ENCODE results near the gene BOLL.
"Not testable (repeated sequence)": the region's sequence is repeated elsewhere in the genome, so short reads cannot be mapped to it uniquely, and the experiment has no call there.

The BOLL gene

GRCh38 chr2:197795277-197795676 lies 10.2 kb upstream of the BOLL start:
- DNase-seq: no peak

GRCh38 chr2:197793456-197793855 lies 8.3 kb upstream of the BOLL start:
- DNase-seq: no peak

DNA sequence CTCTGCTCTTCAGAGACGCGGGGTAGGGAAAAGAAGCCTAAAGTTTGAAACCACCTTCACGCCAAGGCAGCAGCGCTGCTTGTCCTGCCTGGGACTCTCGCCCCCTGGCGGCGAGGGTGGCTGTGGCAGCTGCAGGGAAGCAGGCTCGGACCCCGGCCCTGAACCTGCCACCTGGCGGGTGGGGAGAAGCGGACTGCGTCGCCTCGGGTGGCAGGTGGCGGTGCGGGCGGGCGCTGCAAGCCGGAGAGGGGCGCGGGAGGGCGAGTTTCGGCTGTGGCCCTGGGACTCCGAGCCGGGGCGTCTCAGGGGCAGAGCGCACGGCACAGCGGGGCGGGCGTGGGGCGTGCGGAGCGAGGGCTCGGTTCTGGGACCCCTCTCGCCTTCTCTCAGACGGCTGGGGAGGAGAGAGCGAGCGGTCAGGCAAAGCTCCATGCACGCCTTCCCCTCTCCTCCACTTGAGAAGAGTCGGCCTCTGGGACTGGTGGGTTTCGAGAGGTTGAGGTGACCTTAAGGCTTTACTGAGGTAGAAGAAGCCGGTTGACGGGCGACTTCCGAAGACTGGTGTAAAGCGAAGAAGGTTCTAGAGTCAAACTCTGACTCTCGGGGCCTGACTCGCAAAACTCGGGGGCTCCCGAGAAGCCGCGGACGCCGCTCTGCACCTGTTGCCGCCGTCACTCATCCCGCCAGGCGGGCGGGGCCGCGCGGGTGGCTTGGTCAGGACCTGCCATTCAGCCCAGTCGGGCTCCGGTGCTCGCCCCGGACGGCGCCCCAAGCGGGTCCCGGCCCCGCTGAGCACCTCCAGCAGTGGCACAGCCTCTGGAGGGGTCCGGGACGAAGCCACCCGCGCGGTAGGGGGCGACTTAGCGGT lies 1.1 kb upstream of the BOLL start:
- DNase-seq: no peak

- DNase-seq: no peak
These were observed 3.0 kb downstream of the BOLL start for GRCh38 chr2:197782126-197782525.

DNA sequence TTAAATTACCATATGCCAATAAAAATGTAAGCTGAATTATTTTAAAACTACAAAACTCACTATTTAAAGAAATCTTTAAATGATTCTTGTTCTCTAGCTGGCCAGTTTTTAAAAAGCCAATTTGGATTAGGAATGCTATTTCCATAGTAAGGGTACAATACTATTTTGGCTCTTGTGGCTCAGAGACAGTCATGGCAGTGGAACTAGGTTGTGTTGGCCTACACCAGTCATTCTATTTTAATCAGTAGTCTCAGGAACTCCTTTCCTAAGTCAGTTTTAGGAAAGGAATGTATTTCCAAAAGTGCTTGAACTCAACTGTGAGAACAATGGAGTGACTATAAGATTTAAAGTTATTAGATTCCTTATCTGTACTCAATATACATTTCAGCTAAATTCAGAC lies 5.9 kb downstream of the BOLL start:
- no peak for DNase-seq

- peak; percentile 39 to 41 for DNase-seq
These were observed 7.2 kb downstream of the BOLL start for GRCh38 chr2:197777823-197778407.

DNA sequence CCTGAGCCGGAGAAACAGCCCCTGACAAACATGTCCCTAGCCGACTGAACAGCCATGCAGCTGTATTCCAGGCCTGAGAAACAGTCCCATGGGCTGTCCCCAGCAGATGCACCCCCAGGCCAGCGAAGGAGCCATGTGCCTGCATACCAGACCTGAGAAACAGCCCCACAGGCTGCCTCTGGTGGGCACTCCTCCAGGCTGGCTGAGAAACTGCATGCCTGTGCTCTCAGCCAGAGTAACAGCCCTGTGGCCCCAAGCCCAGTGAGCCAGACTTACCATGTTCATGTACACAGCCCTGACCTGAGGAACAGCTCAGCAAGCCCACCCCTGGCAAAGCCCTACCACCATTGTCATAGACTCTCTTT lies 24.8 kb downstream of the BOLL start:
- no peak for DNase-seq

DNA sequence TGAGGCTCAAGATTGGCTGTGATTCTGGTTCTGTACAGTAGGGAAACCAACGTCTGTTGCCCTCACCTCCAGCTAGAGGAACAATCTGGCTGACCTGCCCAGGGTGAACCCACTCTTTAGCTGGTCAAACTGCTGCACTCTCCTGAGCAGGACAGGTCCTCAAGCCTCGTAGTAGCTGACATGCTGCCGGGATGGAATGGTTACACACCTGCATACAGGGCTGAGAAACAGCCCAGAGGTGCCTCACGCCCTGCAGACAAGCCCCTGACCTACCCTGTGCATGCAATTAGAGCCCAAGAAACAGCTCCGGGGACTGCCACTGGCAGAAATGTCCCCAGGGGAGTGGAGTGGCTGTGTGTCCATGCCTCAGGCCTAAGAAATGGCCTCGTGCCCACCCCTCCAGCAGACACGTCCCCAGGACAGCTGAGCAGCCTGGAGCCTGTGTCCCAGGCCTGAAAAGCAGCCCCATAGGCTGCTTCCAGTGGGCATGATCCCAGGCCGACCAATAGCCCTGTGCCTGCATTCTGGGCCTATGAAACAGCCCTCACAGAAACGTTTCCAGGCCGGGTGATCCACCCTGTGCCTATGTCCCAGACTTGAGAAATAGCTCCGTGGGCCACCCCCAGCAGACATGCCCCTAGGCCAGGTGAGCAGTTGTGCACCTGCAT lies 25.4 kb downstream of the BOLL start:
- DNase-seq: no peak

DNA sequence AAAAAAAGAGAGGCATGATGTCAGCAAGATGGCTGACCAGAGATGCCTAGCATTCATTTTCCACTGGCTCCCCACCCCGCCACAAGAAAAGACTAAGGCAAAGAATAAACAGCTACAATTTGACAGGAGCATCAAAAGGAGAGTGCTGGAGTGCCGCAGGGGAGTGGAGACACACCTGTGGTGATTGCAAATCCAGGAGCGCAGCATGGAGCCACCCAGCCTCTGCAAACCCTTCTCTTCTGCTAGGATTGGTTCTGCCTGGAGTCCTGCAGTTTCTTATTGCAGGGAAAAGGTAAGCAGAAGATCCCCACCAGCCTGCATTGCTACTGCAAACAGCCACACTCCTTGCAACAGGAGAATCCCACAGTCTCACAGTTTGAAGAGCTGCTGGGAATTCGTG lies 26.1 kb downstream of the BOLL start:
- no peak for DNase-seq

GRCh38 chr2:197740200-197740599 lies 44.9 kb downstream of the BOLL start:
- DNase-seq: no peak

- DNase-seq: not testable (repeated sequence)
These were observed 56.3 kb downstream of the BOLL start for GRCh38 chr2:197728555-197729544.

- no peak for DNase-seq
These were observed 58.1 kb downstream of the BOLL start for GRCh38 chr2:197727011-197727410.

GRCh38 chr2:197717863-197718262 lies 67.3 kb downstream of the BOLL start:
- DNase-seq: no peak

GRCh38 chr2:197713271-197713670 lies 71.8 kb downstream of the BOLL start:
- DNase-seq: peak in 1 of 2 experiments; percentile 5

- DNase-seq: no peak
These were observed 73.5 kb downstream of the BOLL start for GRCh38 chr2:197711578-197711977.

GRCh38 chr2:197710424-197711042 lies 74.6 kb downstream of the BOLL start:
- no peak for DNase-seq

DNA sequence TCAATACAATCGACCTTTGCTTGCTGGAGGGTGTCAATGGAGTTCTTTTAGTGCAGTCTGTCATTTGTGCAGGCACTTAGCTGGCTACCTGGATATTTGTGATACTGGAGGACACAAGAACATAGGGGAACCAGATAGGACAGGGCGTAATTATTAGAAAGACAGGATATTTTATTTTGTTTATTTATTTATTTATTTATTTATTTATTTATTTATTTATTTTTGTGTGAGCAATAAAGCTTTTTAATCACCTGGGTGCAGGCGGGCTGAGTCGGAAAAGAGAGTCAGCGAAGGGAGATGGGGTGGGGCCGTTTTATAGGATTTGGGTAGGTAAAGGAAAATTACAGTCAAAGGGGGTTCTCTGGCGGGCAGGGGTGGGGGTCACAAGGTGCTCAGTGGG lies 76.0 kb downstream of the BOLL start:
- not testable (repeated sequence) for DNase-seq

DNA sequence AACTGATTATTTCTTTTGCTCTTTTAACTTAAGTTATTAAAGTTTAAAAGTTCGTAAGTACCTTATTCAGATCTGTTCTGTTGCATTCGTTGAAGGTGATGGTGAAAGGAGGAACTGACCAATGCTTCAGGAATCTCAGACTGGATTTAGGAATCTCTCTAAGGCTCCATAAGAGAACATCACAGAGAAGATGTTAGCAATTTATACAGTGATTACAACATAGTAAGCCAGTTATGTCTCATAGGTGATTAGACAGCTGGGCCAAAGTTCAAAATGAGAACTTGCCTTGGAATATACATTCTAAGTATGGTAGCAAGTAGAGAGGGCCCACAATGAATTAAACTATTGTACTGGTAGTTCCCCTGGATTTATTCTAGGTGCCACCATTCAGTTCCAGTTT lies 76.8 kb downstream of the BOLL start:
- peak in 1 of 2 experiments; percentile 9 for DNase-seq

- peak; percentile 61 to 71 for DNase-seq
These were observed 77.6 kb downstream of the BOLL start for GRCh38 chr2:197707316-197708213.

DNA sequence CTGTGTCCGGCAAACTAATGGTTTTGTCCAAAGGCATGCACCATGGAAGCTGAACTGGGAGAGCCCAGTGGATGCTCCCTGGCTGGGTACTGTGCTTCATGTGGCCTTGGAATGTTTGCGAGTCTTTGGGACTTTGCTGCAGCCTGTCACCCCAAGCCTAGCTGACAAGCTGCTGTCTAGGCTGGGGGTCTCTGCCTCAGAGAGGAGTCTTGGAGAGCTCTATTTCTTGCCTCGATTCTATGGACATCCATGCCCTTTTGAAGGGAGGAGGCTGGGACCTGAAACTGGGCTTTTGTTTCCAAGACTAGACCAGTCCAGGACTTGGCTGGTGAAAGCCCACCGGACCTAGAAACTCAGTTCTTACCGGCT lies 78.3 kb downstream of the BOLL start:
- no peak for DNase-seq
